Neural cell (in vitro differentiated cells): ENCODE measurements around the gene PTPRN2. TPM values are rescaled to one million over a fixed set of nuclear protein-coding genes. Genes with fewer than 3 reads are reported as not detected.

Source experiments
- H2AFZ ChIP-seq: fragments of 200-600, 300-800 bp; sonication (generic), shearing (Covaris generic); 2 replicates; pipeline ENCODE4 v1.6.0; 2014; ENCODE audit warnings: low read depth, mild to moderate bottlenecking, antibody characterized with exemption, low read length, moderate library complexity
- H3F3A ChIP-seq: fragments of 200-600 bp; shearing (Covaris generic); 2 replicates; pipeline ENCODE4 v1.6.1; 2016; ENCODE audit warnings: mild to moderate bottlenecking, moderate library complexity, mixed read lengths, antibody characterized with exemption, low read length; ENCODE audit not compliant: insufficient read depth, poor library complexity, severe bottlenecking
- H3K27ac ChIP-seq: fragments of 200-600, 300-800 bp; sonication (generic), shearing (Covaris generic); 2 replicates; pipeline ENCODE4 v1.5.1; 2014; ENCODE audit warnings: mild to moderate bottlenecking, low read length, moderate library complexity
- H3K27me3 ChIP-seq: fragments of 300-800, 200-600 bp; sonication (generic), shearing (Covaris generic); 2 replicates; pipeline ENCODE4 v1.6.0; 2014; ENCODE audit warnings: mild to moderate bottlenecking, low read depth, low read length, moderate library complexity; ENCODE audit not compliant: insufficient read depth
- H3K36me3 ChIP-seq: fragments of 300-800, 200-600 bp; sonication (generic), shearing (Covaris generic); 2 replicates; pipeline ENCODE4 v1.5.1; 2014; ENCODE audit warnings: mild to moderate bottlenecking, antibody characterized with exemption, low read length, moderate library complexity; ENCODE audit not compliant: insufficient read depth
- H3K4me2 ChIP-seq: fragments of 300-800, 200-600 bp; sonication (generic), shearing (Covaris generic); 2 replicates; pipeline ENCODE4 v1.6.0; 2014; ENCODE audit warnings: mild to moderate bottlenecking, low read length
- H3K4me3 ChIP-seq: fragments of 300-800, 200-600 bp; sonication (generic), shearing (Covaris generic); 2 replicates; pipeline ENCODE4 v1.5.1; 2014; ENCODE audit warnings: mild to moderate bottlenecking, low read length, moderate library complexity
- H3K79me2 ChIP-seq: fragments of 200-600 bp; shearing (Covaris generic); replicated peaks from 2 replicates; pipeline ENCODE4 v1.6.0; 2014; ENCODE audit warnings: mild to moderate bottlenecking, low read length, moderate library complexity; ENCODE audit not compliant: insufficient read depth
- H3K9ac ChIP-seq: fragments of 300-800, 200-600 bp; sonication (generic), shearing (Covaris generic); 2 replicates; pipeline ENCODE4 v1.6.1; 2016; ENCODE audit warnings: mild to moderate bottlenecking, low read length, mixed read lengths
- H3K9me2 ChIP-seq: fragments of 200-600 bp; shearing (Covaris generic); 2 replicates; pipeline ENCODE4 v1.6.1; 2016; ENCODE audit warnings: mild to moderate bottlenecking, low read length, mixed read lengths; ENCODE audit not compliant: insufficient read depth
- H3K9me3 ChIP-seq: fragments of 200-600, 300-800 bp; sonication (generic), shearing (Covaris generic); 2 replicates; pipeline ENCODE4 v1.6.1; 2016; ENCODE audit warnings: mild to moderate bottlenecking, mixed run types, low read length, moderate library complexity, mixed read lengths
- H4K20me1 ChIP-seq: fragments of 200-600 bp; shearing (Covaris generic); 2 replicates; pipeline ENCODE4 v1.6.1; 2016; ENCODE audit warnings: mild to moderate bottlenecking, mixed run types; ENCODE audit not compliant: insufficient read depth
- EP300 ChIP-seq: fragments of 450-650 bp; conservative IDR thresholded peaks from 2 replicates; pipeline ENCODE4 v1.6.1; 2014; ENCODE audit warnings: antibody characterized with exemption, mild to moderate bottlenecking, moderate library complexity; ENCODE audit not compliant: poor library complexity, severe bottlenecking
- EZH2 ChIP-seq: fragments of 200-600, 300-800 bp; shearing (Covaris generic), sonication (generic); IDR thresholded peaks from 2 replicates; pipeline ENCODE4 v1.6.1; 2014; ENCODE audit warnings: antibody characterized with exemption, low read length, borderline replicate concordance, mild to moderate bottlenecking; ENCODE audit not compliant: insufficient read depth, poor library complexity, severe bottlenecking
- MXI1 ChIP-seq: fragments of 450-650 bp; conservative IDR thresholded peaks from 2 replicates; pipeline ENCODE4 v1.6.1; 2014; ENCODE audit warnings: antibody characterized with exemption, mild to moderate bottlenecking; ENCODE audit not compliant: poor library complexity, severe bottlenecking
- POLR2AphosphoS5 ChIP-seq: IDR thresholded peaks from 2 replicates; pipeline ENCODE4 v1.6.1; 2012
- RAD21 ChIP-seq: fragments of 450-650 bp; conservative IDR thresholded peaks from 2 replicates; pipeline ENCODE4 v1.6.1; 2014; ENCODE audit warnings: antibody characterized with exemption, mild to moderate bottlenecking, moderate library complexity
- REST ChIP-seq: IDR thresholded peaks from 2 replicates; pipeline ENCODE4 v1.6.1; 2012; ENCODE audit warnings: borderline replicate concordance
- SMC3 ChIP-seq: fragments of 450-650 bp; conservative IDR thresholded peaks from 2 replicates; pipeline ENCODE4 v1.6.1; 2014; ENCODE audit warnings: antibody characterized with exemption, mild to moderate bottlenecking, moderate library complexity; ENCODE audit not compliant: poor library complexity
- TAF1 ChIP-seq: IDR thresholded peaks from 2 replicates; pipeline ENCODE4 v1.6.1; 2012; ENCODE audit warnings: low read depth
- polyA plus RNA-seq: library from polyadenylated mRNA; depleted of rRNA; stranded (reverse); fragments of >200 nt; gene quantifications from 2 replicates; pipeline ENCODE4 v1.2.3, GENCODE V29; 2014
- TF ChIP-seq, protein P1 (sequence below): fragments of 450-650 bp; IDR thresholded peaks from 2 replicates; pipeline ENCODE4 v1.5.1; 2014; ENCODE audit warnings: antibody characterized with exemption, mild to moderate bottlenecking, moderate library complexity; ENCODE audit not compliant: poor library complexity, severe bottlenecking

The PTPRN2 gene
- polyA plus RNA-seq, 1 donor from 2014 or later, result 31.0 TPM

- no peaks in the 10 kb centered on the region for H3K79me2 ChIP-seq
- no peak overlapping the region for H2AFZ ChIP-seq
- H3K9me2 ChIP-seq, result no peaks in the 10 kb centered on the region
- H3K9me3 ChIP-seq, result no peaks in the 10 kb centered on the region
- no peaks in the 10 kb centered on the region for H3K27me3 ChIP-seq
- H3K36me3 ChIP-seq, result no peaks in the 10 kb centered on the region
- H3K4me3 ChIP-seq, result no peak overlapping the region
- H4K20me1 ChIP-seq, result no peaks in the 10 kb centered on the region
- TF ChIP-seq MXI1 (no peak), TAF1 (no peak), POLR2AphosphoS5 (no peak)
- H3F3A ChIP-seq, result no peaks in the 10 kb centered on the region
- no peak overlapping the region for H3K27ac ChIP-seq
- H3K9ac ChIP-seq, result no peak overlapping the region
- H3K4me2 ChIP-seq, result no peak overlapping the region
Observed at GRCh38 chr7:158567153-158567603, 20.4 kb downstream of the PTPRN2 start.

- Histone ChIP-seq H3K4me2 (no peak overlapping the region), H3K4me3 (no peak overlapping the region), H3K79me2 (no peaks in the 10 kb centered on the region), H4K20me1 (no peaks in the 10 kb centered on the region), H3K9me2 (no peaks in the 10 kb centered on the region), H3K9me3 (no peaks in the 10 kb centered on the region), H3F3A (no peaks in the 10 kb centered on the region), H3K36me3 (no peaks in the 10 kb centered on the region), H3K27ac (no peak overlapping the region), H3K9ac (no peak overlapping the region), H2AFZ (no peak overlapping the region), H3K27me3 (no peaks in the 10 kb centered on the region)
- TF ChIP-seq POLR2AphosphoS5 (no peak), REST (no peak)
Observed at GRCh38 chr7:158564663-158565035, 23.0 kb downstream of the PTPRN2 start.

DNA sequence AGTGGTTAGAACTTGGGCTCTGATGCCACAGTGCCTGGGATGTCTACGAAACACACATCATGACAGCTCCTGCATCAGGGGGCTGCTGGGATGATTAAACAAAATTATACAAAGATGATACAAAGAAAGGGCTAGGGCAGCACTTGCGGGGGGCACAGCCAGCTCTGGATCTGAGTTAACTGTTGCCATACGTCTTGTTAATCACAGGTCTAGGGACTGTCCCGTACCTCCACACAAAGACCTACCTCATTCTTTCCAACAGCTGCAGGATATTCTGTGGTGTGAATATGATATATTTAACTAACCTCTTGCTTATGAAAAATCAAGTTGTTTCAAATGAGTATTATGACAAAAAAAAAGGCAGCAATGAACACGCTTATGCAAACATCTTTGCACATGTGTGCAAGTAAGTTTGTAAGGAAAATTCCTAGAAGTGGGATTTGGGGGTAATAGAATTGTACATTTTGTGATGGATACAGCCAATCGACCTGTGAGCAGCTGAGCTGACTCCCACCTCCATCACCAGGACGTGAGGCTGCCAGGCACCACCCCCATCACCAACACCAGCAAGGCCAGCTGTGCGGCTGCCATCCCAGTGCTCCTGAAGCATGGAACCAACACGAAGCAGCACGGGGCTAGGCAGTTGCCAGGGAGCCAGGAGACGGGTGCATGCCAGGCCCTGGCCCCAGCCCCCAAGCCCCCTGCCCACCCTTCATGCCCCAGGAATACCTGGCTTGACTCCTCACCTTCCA is 23.5 kb downstream of the PTPRN2 start:
- no peaks in the 10 kb centered on the region for H4K20me1 ChIP-seq
- no peak overlapping the region for H3K27ac ChIP-seq
- H3K79me2 ChIP-seq, result no peaks in the 10 kb centered on the region
- TF ChIP-seq EZH2 (no peak), SMC3 (no peak), RAD21 (no peak), REST (no peak), TAF1 (no peak), MXI1 (no peak), EP300 (no peak), POLR2AphosphoS5 (no peak)
- TF ChIP-seq, protein P1, sequence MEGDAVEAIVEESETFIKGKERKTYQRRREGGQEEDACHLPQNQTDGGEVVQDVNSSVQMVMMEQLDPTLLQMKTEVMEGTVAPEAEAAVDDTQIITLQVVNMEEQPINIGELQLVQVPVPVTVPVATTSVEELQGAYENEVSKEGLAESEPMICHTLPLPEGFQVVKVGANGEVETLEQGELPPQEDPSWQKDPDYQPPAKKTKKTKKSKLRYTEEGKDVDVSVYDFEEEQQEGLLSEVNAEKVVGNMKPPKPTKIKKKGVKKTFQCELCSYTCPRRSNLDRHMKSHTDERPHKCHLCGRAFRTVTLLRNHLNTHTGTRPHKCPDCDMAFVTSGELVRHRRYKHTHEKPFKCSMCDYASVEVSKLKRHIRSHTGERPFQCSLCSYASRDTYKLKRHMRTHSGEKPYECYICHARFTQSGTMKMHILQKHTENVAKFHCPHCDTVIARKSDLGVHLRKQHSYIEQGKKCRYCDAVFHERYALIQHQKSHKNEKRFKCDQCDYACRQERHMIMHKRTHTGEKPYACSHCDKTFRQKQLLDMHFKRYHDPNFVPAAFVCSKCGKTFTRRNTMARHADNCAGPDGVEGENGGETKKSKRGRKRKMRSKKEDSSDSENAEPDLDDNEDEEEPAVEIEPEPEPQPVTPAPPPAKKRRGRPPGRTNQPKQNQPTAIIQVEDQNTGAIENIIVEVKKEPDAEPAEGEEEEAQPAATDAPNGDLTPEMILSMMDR, result no peak
- no peak overlapping the region for H3K4me3 ChIP-seq
- no peak overlapping the region for H3K9ac ChIP-seq
- no peaks in the 10 kb centered on the region for H3F3A ChIP-seq
- H2AFZ ChIP-seq, result no peak overlapping the region
- no peaks in the 10 kb centered on the region for H3K9me3 ChIP-seq
- H3K4me2 ChIP-seq, result no peak overlapping the region
- H3K36me3 ChIP-seq, result no peaks in the 10 kb centered on the region
- H3K9me2 ChIP-seq, result no peaks in the 10 kb centered on the region
- H3K27me3 ChIP-seq, result no peaks in the 10 kb centered on the region
